ENCODE measurements around the gene IFNB1.

The IFNB1 gene

GRCh38 chr9:21077781-21078180 is at the start of gene IFNB1:
Gene IFNB1 (minus strand): TSS chr9:21077942. CDS start chr9:21077869, 73 bp downstream.
- DNase-seq = no peak

GRCh38 chr9:21121595-21122251 is 44.0 kb upstream of the IFNB1 start:
- no peak for DNase-seq

GRCh38 chr9:21121079-21121478 is 43.3 kb upstream of the IFNB1 start:
- DNase-seq = no peak

GRCh38 chr9:21119093-21119770 is 41.5 kb upstream of the IFNB1 start:
- DNase-seq = no peak

- DNase-seq = no peak
Observed at GRCh38 chr9:21114311-21114710, 36.6 kb upstream of the IFNB1 start.

GRCh38 chr9:21110708-21111576 is 33.2 kb upstream of the IFNB1 start:
- peak in 2 of 56 donors; percentile 0 to 25 for DNase-seq

GRCh38 chr9:21104787-21105186 is 27.0 kb upstream of the IFNB1 start:
- no peak for DNase-seq

GRCh38 chr9:21102305-21102704 is 24.6 kb upstream of the IFNB1 start:
- DNase-seq = no peak

- DNase-seq = no peak
Observed at GRCh38 chr9:21097817-21098216, 20.1 kb upstream of the IFNB1 start.

- no peak for DNase-seq
Observed at GRCh38 chr9:21096901-21097255, 19.1 kb upstream of the IFNB1 start.

- DNase-seq = no peak
Observed at GRCh38 chr9:21096172-21096900, 18.6 kb upstream of the IFNB1 start.

- no peak for DNase-seq
Observed at GRCh38 chr9:21095561-21095960, 17.8 kb upstream of the IFNB1 start.

GRCh38 chr9:21086538-21086937 is 8.8 kb upstream of the IFNB1 start:
- DNase-seq = no peak

- no peak for DNase-seq
Observed at GRCh38 chr9:21085005-21085404, 7.3 kb upstream of the IFNB1 start.

GRCh38 chr9:21084242-21084850 is 6.6 kb upstream of the IFNB1 start:
- no peak for DNase-seq

GRCh38 chr9:21082671-21083070 is 4.9 kb upstream of the IFNB1 start:
- no peak for DNase-seq

GRCh38 chr9:21081999-21082398 is 4.3 kb upstream of the IFNB1 start:
- DNase-seq = no peak

- DNase-seq = no peak
Observed at GRCh38 chr9:21081451-21081850, 3.7 kb upstream of the IFNB1 start.

GRCh38 chr9:21080793-21081192 is 3.1 kb upstream of the IFNB1 start:
- DNase-seq = no peak

- DNase-seq = no peak
Observed at GRCh38 chr9:21078702-21079101, 960 bp upstream of the IFNB1 start.

- DNase-seq = no peak
Observed at GRCh38 chr9:21075484-21075883, 2.3 kb downstream of the IFNB1 start.

Measured in nucleus accumbens (tissue), 56 donors.